Measurements from ENCODE around the gene RFNG.

GRCh38 chr17:82013772-82014321, 37.8 kb downstream of the RFNG start:
- TF ChIP-seq CTCF (conservative IDR thresholded peaks at IDR 0.05) (no peak), EZH2 (IDR thresholded peaks at IDR 0.05; ENCODE audit: low read depth) (no peak)

Measured in PC-9 (cell line).